PC-9 (cell line): ENCODE results near the gene RAMP1. TPM values are rescaled to one million over a fixed set of nuclear protein-coding genes. Genes with fewer than 3 reads are reported as not detected.

Experiments used
- BruUV-seq: library from RNA; stranded (reverse); fragments of 400-500 nt; replicated peaks from 2 replicates; lab custom pipeline; 2021; lab: Mats Ljungman, UMichigan
- CTCF ChIA-PET: fragments of 300-600 bp; sonication (Branson Sonifier 250); formaldehyde crosslinking; loops from one replicate; lab custom pipeline; 2022; ENCODE audit warnings: antibody characterized with exemption; lab: Charles Lee
- POLR2A ChIA-PET: fragments of 300-600 bp; sonication (Branson Sonifier 250); formaldehyde crosslinking; loops from one replicate; lab custom pipeline; 2022; ENCODE audit warnings: antibody characterized with exemption; ENCODE audit not compliant: unreplicated experiment; lab: Charles Lee
- DNase-seq, 2 experiments: peaks; one replicate each; pipeline versions ENCODE4 v3.0.0 to v3.0.0-alpha.2; 2015 to 2022; ENCODE audit warnings: mixed read lengths in 1 of 2
- H2AFZ ChIP-seq: fragments of 200-600 bp; sonication (generic); 2 replicates; pipeline ENCODE4 v1.8.1; 2017; ENCODE audit warnings: antibody characterized with exemption
- H3F3A ChIP-seq: fragments of 200-600 bp; sonication (generic); 2 replicates; pipeline ENCODE4 v1.8.1; 2017; ENCODE audit warnings: antibody characterized with exemption, mild to moderate bottlenecking, low read depth; ENCODE audit not compliant: insufficient read depth
- H3K27ac ChIP-seq: fragments of 200-600 bp; sonication (generic); 2 replicates; pipeline ENCODE4 v1.6.1; 2016; ENCODE audit warnings: mixed run types
- H3K27me3 ChIP-seq: fragments of 200-600 bp; sonication (generic); 2 replicates; pipeline ENCODE4 v1.6.1; 2016; ENCODE audit warnings: low read depth, mixed run types; ENCODE audit not compliant: insufficient read depth
- H3K36me3 ChIP-seq: fragments of 200-600 bp; sonication (generic); 2 replicates; pipeline ENCODE4 v1.6.1; 2016; ENCODE audit warnings: low read depth, mixed run types
- H3K4me1 ChIP-seq: fragments of 200-600 bp; sonication (generic); replicated peaks from 2 replicates; pipeline ENCODE4 v1.6.1; 2016; ENCODE audit warnings: mixed run types; ENCODE audit not compliant: insufficient read depth
- H3K4me2 ChIP-seq: fragments of 200-600 bp; sonication (generic); 2 replicates; pipeline ENCODE4 v1.6.1; 2017; ENCODE audit warnings: mixed run types
- H3K4me3 ChIP-seq: fragments of 200-600 bp; sonication (generic); 2 replicates; pipeline ENCODE4 v1.6.1; 2016; ENCODE audit warnings: mixed run types
- H3K79me2 ChIP-seq: fragments of 200-600 bp; sonication (generic); 2 replicates; pipeline ENCODE4 v1.6.1; 2017; ENCODE audit warnings: low read depth, mixed run types
- H3K9me2 ChIP-seq: fragments of 200-600 bp; sonication (generic); 2 replicates; pipeline ENCODE4 v1.8.1; 2017; ENCODE audit warnings: mild to moderate bottlenecking; ENCODE audit not compliant: insufficient read depth
- H3K9me3 ChIP-seq: fragments of 200-600 bp; sonication (generic); 2 replicates; pipeline ENCODE4 v1.8.1; 2016; ENCODE audit warnings: low read depth; ENCODE audit not compliant: insufficient read depth
- H4K20me1 ChIP-seq: fragments of 200-600 bp; sonication (generic); 2 replicates; pipeline ENCODE4 v1.8.1; 2017; ENCODE audit not compliant: insufficient read depth
- EZH2 ChIP-seq: fragments of 200-600 bp; sonication (generic); IDR thresholded peaks from 2 replicates; pipeline ENCODE4 v1.8.0; 2017; ENCODE audit warnings: antibody characterized with exemption, low read depth
- intact Hi-C: fragments of 100-400 bp; cut with micrococcal nuclease; formaldehyde crosslinking; loops from one replicate; pipeline ENCODE4 v1.10.0; 2022; ENCODE audit not compliant: unreplicated experiment
- total RNA-seq: library from RNA; stranded (reverse); gene quantifications from 2 replicates; pipeline ENCODE4 v1.2.3, GENCODE V29; 2021
- TF ChIP-seq, protein P1 (sequence below): fragments of 200-600 bp; sonication (generic); conservative IDR thresholded peaks from 2 replicates; pipeline ENCODE4 v1.6.1; 2017; ENCODE audit warnings: mixed run types, antibody characterized with exemption, mild to moderate bottlenecking, moderate library complexity

The RAMP1 gene
- total RNA-seq, 1 experiment from 2014 or later: 48.7 TPM

- Histone ChIP-seq H3K4me2 (no peak overlapping the region), H3F3A (peaks cover 50% of the 10 kb centered on the region), H3K4me3 (no peak overlapping the region), H3K36me3 (no peaks in the 10 kb centered on the region), H2AFZ (no peak overlapping the region), H3K79me2 (peaks cover 80% of the 10 kb centered on the region), H3K27me3 (no peaks in the 10 kb centered on the region), H3K9me3 (no peaks in the 10 kb centered on the region), H3K9me2 (no peaks in the 10 kb centered on the region), H3K4me1 (peaks cover 81% of the 10 kb centered on the region), H3K27ac (no peak overlapping the region), H4K20me1 (no peaks in the 10 kb centered on the region)
- ChIA-PET CTCF (no interaction called here), POLR2A (no interaction called here)
- no peak for TF ChIP-seq EZH2
- TF ChIP-seq, protein P1, sequence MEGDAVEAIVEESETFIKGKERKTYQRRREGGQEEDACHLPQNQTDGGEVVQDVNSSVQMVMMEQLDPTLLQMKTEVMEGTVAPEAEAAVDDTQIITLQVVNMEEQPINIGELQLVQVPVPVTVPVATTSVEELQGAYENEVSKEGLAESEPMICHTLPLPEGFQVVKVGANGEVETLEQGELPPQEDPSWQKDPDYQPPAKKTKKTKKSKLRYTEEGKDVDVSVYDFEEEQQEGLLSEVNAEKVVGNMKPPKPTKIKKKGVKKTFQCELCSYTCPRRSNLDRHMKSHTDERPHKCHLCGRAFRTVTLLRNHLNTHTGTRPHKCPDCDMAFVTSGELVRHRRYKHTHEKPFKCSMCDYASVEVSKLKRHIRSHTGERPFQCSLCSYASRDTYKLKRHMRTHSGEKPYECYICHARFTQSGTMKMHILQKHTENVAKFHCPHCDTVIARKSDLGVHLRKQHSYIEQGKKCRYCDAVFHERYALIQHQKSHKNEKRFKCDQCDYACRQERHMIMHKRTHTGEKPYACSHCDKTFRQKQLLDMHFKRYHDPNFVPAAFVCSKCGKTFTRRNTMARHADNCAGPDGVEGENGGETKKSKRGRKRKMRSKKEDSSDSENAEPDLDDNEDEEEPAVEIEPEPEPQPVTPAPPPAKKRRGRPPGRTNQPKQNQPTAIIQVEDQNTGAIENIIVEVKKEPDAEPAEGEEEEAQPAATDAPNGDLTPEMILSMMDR: no peak
- intact Hi-C loops: no loop called here
- no peak for DNase-seq
- BruUV-seq: no TSS peak
Observed at GRCh38 chr2:237870754-237871651, 11.6 kb downstream of the RAMP1 start.

GRCh38 chr2:237872178-237872887 is 12.9 kb downstream of the RAMP1 start:
- TF ChIP-seq, protein P1: no peak
- TF ChIP-seq EZH2: no peak
- DNase-seq: no peak
- H3K4me3 ChIP-seq: no peak overlapping the region
- peak overlapping the region; percentile 86; the same call in 1 of the 2 replicates for H3K4me2 ChIP-seq
- CTCF ChIA-PET: no interaction called here
- POLR2A ChIA-PET: interaction anchor here (0.5 kb wide), 1 partner anchor 188 kb away, joined by 5 read pairs; the partner anchor contains the start of gene SCLY
- H3K79me2 ChIP-seq: peaks cover 80% of the 10 kb centered on the region
- H3F3A ChIP-seq: peaks cover 36% of the 10 kb centered on the region
- no peaks in the 10 kb centered on the region for H4K20me1 ChIP-seq
- no peaks in the 10 kb centered on the region for H3K9me3 ChIP-seq
- H3K27me3 ChIP-seq: no peaks in the 10 kb centered on the region
- no peaks in the 10 kb centered on the region for H3K9me2 ChIP-seq
- intact Hi-C loops: no loop called here
- no TSS peak for BruUV-seq
- peaks cover 73% of the 10 kb centered on the region for H3K4me1 ChIP-seq
- H3K27ac ChIP-seq: no peak overlapping the region
- no peaks in the 10 kb centered on the region for H3K36me3 ChIP-seq
- no peak overlapping the region for H2AFZ ChIP-seq

DNA sequence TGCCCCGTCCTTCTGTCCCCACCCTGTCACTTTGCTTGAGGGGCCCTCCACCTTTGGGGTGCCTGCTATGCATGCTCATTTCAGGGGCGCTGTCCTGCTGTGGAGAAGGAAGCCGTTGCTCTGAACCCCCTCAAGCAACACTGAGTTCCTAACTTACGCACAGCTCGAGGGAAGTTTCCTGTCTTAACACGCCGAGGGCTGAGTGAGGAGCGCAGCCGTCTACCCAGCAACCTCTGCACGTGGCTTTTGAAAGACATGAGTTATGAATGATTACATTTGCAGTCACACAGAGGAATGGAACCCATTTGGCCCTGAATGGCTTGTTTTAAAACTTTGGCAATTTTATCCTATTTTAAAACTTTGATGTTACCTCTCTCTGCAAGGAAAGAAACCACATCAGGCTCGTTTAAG is 14.0 kb downstream of the RAMP1 start:
- no peaks in the 10 kb centered on the region for H3K9me2 ChIP-seq
- peak overlapping the region; percentile 78 for H3K27ac ChIP-seq
- H4K20me1 ChIP-seq: no peaks in the 10 kb centered on the region
- H3K4me1 ChIP-seq: peaks cover 62% of the 10 kb centered on the region
- BruUV-seq: no TSS peak
- CTCF ChIA-PET: no interaction called here
- intact Hi-C loops: no loop called here
- H2AFZ ChIP-seq: no peak overlapping the region
- H3K79me2 ChIP-seq: peaks cover 74% of the 10 kb centered on the region
- POLR2A ChIA-PET: no interaction called here
- H3K4me3 ChIP-seq: no peak overlapping the region
- no peaks in the 10 kb centered on the region for H3K27me3 ChIP-seq
- H3K9me3 ChIP-seq: no peaks in the 10 kb centered on the region
- DNase-seq: no peak
- TF ChIP-seq, protein P1: no peak
- TF ChIP-seq EZH2: no peak
- H3K4me2 ChIP-seq: peak overlapping the region; percentile 86
- H3F3A ChIP-seq: peaks cover 25% of the 10 kb centered on the region
- H3K36me3 ChIP-seq: no peaks in the 10 kb centered on the region
